A549 (cell line): Measurements from ENCODE around the gene NADSYN1. TPM values are rescaled to one million over a fixed set of nuclear protein-coding genes. Genes with fewer than 3 reads are reported as not detected.

Experiments
- ATAC-seq, 2 experiments: fragments of 200-7000 bp in 1 of 2; fragments of >200 bp in 1 of 2; cut with Nextera tagmentation in 1 of 2; cut with Tn5 transposase in 1 of 2; 3 replicates each; pipeline versions ENCODE4 v1.8.0 to v1.9.1; 2018 to 2020; ENCODE audit warnings: mild to moderate bottlenecking in 1 of 2, moderate library complexity in 1 of 2
- CTCF ChIA-PET: fragments of 300-600 bp; sonication (Branson Sonifier 250); formaldehyde crosslinking; extraction: SDS; loops from one replicate; lab custom pipeline; 2021; ENCODE audit warnings: antibody characterized with exemption, inconsistent platforms; lab: Yijun Ruan, JAX
- POLR2A ChIA-PET: fragments of 350-600 bp; formaldehyde crosslinking; extraction: SDS; loops from one replicate; lab custom pipeline; 2021; ENCODE audit warnings: antibody characterized with exemption, inconsistent platforms; lab: Yijun Ruan, JAX
- DNase-seq, 2 experiments: peaks; one replicate each; pipeline versions ENCODE4 v3.0.0 to v3.0.0-alpha.2; 2011 to 2016; ENCODE audit warnings: low read depth in 1 of 2, low spot score in 1 of 2
- FAIRE-seq: peaks from 2 replicates; lab custom pipeline; 2011; peaks lifted over from hg19 to GRCh38; lab: Jason Lieb, UNC
- H3K27ac ChIP-seq, 2 experiments: fragments of >200 bp; sonication (Bioruptor Twin); formaldehyde crosslinking; 3 replicates each; pipeline ENCODE4 v1.5.1; 2016 to 2017
- H3K4me1 ChIP-seq: fragments of >200 bp; sonication (Bioruptor Twin); formaldehyde crosslinking; 3 replicates; pipeline ENCODE4 v1.6.1; 2016
- H3K4me2 ChIP-seq: fragments of >200 bp; sonication (Bioruptor Twin); formaldehyde crosslinking; 3 replicates; pipeline ENCODE4 v1.6.1; 2016
- H3K4me3 ChIP-seq: fragments of >200 bp; sonication (Bioruptor Twin); formaldehyde crosslinking; 3 replicates; pipeline ENCODE4 v1.5.1; 2016
- H3K9me3 ChIP-seq: fragments of >200 bp; sonication (Bioruptor Twin); formaldehyde crosslinking; 3 replicates; pipeline ENCODE4 v1.6.1; 2016
- BCL3 ChIP-seq: fragments of >200 bp; sonication (Bioruptor Twin); formaldehyde crosslinking; IDR thresholded peaks from 3 replicates; pipeline ENCODE4 v1.6.1; 2016
- BHLHE40 ChIP-seq: IDR thresholded peaks from 2 replicates; pipeline ENCODE4 v1.6.1; 2012; ENCODE audit warnings: low read depth, low read length, inconsistent platforms
- CBX8 ChIP-seq: fragments of 200-600 bp; sonication (generic); IDR thresholded peaks from 2 replicates; pipeline ENCODE4 v1.6.1; 2016
- CHD2 ChIP-seq: fragments of 150-350 bp; IDR thresholded peaks from 2 replicates; pipeline ENCODE4 v1.6.1; 2014; ENCODE audit warnings: low read length; ENCODE audit not compliant: partially characterized antibody
- CTCF ChIP-seq: fragments of >200 bp; sonication (Bioruptor Twin); formaldehyde crosslinking; IDR thresholded peaks from 3 replicates; pipeline ENCODE4 v1.5.1; 2016
- E2F6 ChIP-seq: IDR thresholded peaks from 2 replicates; pipeline ENCODE4 v1.6.1; 2012; ENCODE audit warnings: low read depth, borderline replicate concordance
- EHMT2 ChIP-seq: fragments of 200-600 bp; sonication (generic); IDR thresholded peaks from 2 replicates; pipeline ENCODE4 v1.6.1; 2016; ENCODE audit warnings: antibody characterized with exemption, low read depth, mild to moderate bottlenecking, moderate library complexity
- EP300 ChIP-seq, 2 experiments: fragments of >200 bp; sonication (Bioruptor Twin); formaldehyde crosslinking; IDR thresholded peaks; 2 replicates in 1 of 2; 3 replicates in 1 of 2; pipeline ENCODE4 v1.6.1; 2016 to 2017
- ESRRA ChIP-seq: fragments of 150-350 bp; IDR thresholded peaks from 2 replicates; pipeline ENCODE4 v1.6.1; 2014; ENCODE audit warnings: mild to moderate bottlenecking, low read length, borderline replicate concordance
- HES2 ChIP-seq: fragments of >200 bp; sonication (Bioruptor Twin); formaldehyde crosslinking; IDR thresholded peaks from 2 replicates; pipeline ENCODE4 v1.6.1; 2016
- HOXB13 ChIP-seq: fragments of 250-450 bp; sonication (Bioruptor Pico); IDR thresholded peaks from 2 replicates; pipeline ENCODE4 v1.5.0; 2020; ENCODE audit warnings: low read depth, mild to moderate bottlenecking, moderate library complexity
- HOXB5 ChIP-seq: fragments of 250-450 bp; sonication (Bioruptor Pico); IDR thresholded peaks from 2 replicates; pipeline ENCODE4 v1.5.0; 2020; ENCODE audit warnings: mild to moderate bottlenecking, moderate library complexity
- JUN ChIP-seq, 2 experiments: fragments of >200 bp; sonication (Bioruptor Twin); formaldehyde crosslinking; IDR thresholded peaks; 2 replicates in 1 of 2; 3 replicates in 1 of 2; pipeline ENCODE4 v1.6.1; 2016 to 2017
- JUNB ChIP-seq: fragments of >200 bp; sonication (Bioruptor Twin); formaldehyde crosslinking; IDR thresholded peaks from 2 replicates; pipeline ENCODE4 v1.6.1; 2016
- MAFK ChIP-seq: fragments of 450-650 bp; IDR thresholded peaks from 2 replicates; pipeline ENCODE4 v1.6.1; 2014; ENCODE audit not compliant: partially characterized antibody
- NFE2L2 ChIP-seq: fragments of 150-350 bp; conservative IDR thresholded peaks from 2 replicates; pipeline ENCODE4 v1.6.1; 2014; ENCODE audit warnings: low read length
- NR3C1 ChIP-seq: fragments of >200 bp; sonication (Bioruptor Twin); formaldehyde crosslinking; IDR thresholded peaks from 3 replicates; pipeline ENCODE4 v1.6.1; 2017
- PBX3 ChIP-seq: IDR thresholded peaks from 2 replicates; pipeline ENCODE4 v1.6.1; 2012
- POLR2A ChIP-seq: IDR thresholded peaks from 2 replicates; pipeline ENCODE4 v1.6.1; 2012; ENCODE audit warnings: mild to moderate bottlenecking, low read length
- RAD21 ChIP-seq, 2 experiments: fragments of >200 bp in 1 of 2; sonication (Bioruptor Twin) in 1 of 2; formaldehyde crosslinking in 1 of 2; IDR thresholded peaks in 1 of 2; conservative IDR thresholded peaks in 1 of 2; 2 replicates in 1 of 2; 3 replicates in 1 of 2; pipeline ENCODE4 v1.6.1; 2012 to 2018; ENCODE audit warnings: inconsistent platforms in 1 of 2
- RARB ChIP-seq: fragments of 250-450 bp; sonication (Bioruptor Pico); IDR thresholded peaks from 2 replicates; pipeline ENCODE4 v1.8.0; 2021; ENCODE audit warnings: mild to moderate bottlenecking, moderate library complexity
- RFX5 ChIP-seq: fragments of 450-650 bp; IDR thresholded peaks from 2 replicates; pipeline ENCODE4 v1.7.1; 2014; ENCODE audit warnings: antibody characterized with exemption, mild to moderate bottlenecking, moderate library complexity
- RNF2 ChIP-seq: fragments of 200-600 bp; sonication (generic); IDR thresholded peaks from 2 replicates; pipeline ENCODE4 v1.6.1; 2016; ENCODE audit warnings: low read depth, mild to moderate bottlenecking, antibody characterized with exemption, moderate library complexity, borderline replicate concordance
- SREBF2 ChIP-seq: fragments of 450-650 bp; IDR thresholded peaks from 2 replicates; pipeline ENCODE4 v1.6.1; 2014; ENCODE audit warnings: mild to moderate bottlenecking, moderate library complexity
- TFCP2L1 ChIP-seq: fragments of 250-450 bp; sonication (Bioruptor Pico); IDR thresholded peaks from 2 replicates; pipeline ENCODE4 v1.5.0; 2021; ENCODE audit warnings: mild to moderate bottlenecking
- TP53 ChIP-seq: fragments of 250-450 bp; sonication (Bioruptor Pico); IDR thresholded peaks from 2 replicates; pipeline ENCODE4 v1.5.0; 2021; ENCODE audit warnings: mild to moderate bottlenecking, moderate library complexity
- USF2 ChIP-seq: fragments of 450-650 bp; IDR thresholded peaks from 2 replicates; pipeline ENCODE4 v1.6.1; 2014; ENCODE audit warnings: antibody characterized with exemption
- ZC3H11A ChIP-seq: fragments of 450-650 bp; IDR thresholded peaks from 2 replicates; pipeline ENCODE4 v1.6.1; 2014; ENCODE audit warnings: antibody characterized with exemption, mild to moderate bottlenecking
- ZFP36 ChIP-seq: fragments of 450-650 bp; IDR thresholded peaks from 2 replicates; pipeline ENCODE4 v1.6.1; 2014; ENCODE audit warnings: borderline replicate concordance; ENCODE audit not compliant: partially characterized antibody
- WGBS: methylation state at CpG from one replicate; pipeline ENCODE4 v1.1.6; 2017; ENCODE audit errors: missing lambda C conversion rate; 5-methylcytosine and 5-hydroxymethylcytosine counted together
- polyA plus RNA-seq, 4 experiments: library from polyadenylated mRNA; depleted of rRNA in 3 of 4; stranded (reverse); fragments of >200 nt; fragmentation: RNase III in 1 of 4; extraction: RNeasy Plus Mini Kit Qiagen cat#74134 plus additional on column Dnase treatment in 1 of 4; gene quantifications; 2 replicates in 3 of 4; 3 replicates in 1 of 4; pipeline ENCODE4 v1.2.3, GENCODE V29; 2011 to 2017

Gene NADSYN1
- polyA plus RNA-seq, 2 of the 4 experiments (the other 2 are of a cell fraction), result 34.6 to 63.3 TPM

- TF ChIP-seq E2F6 (peak; percentile 67; the same call in 1 of the 2 replicates), NFE2L2 (no peak), POLR2A (peak; percentile 78), USF2 (peak; percentile 88), HES2 (no peak), JUN (IDR thresholded peaks at IDR 0.05) (0 out of 5 replicates have a peak, but pooled peaks of 1 of the 2 experiments have one; percentile 46), JUNB (no peak), TFCP2L1 (CRISPR knock-in tag) (no peak), RFX5 (peak; percentile 40; the same call in 1 of the 2 replicates), MAFK (no peak), RARB (CRISPR knock-in tag) (no peak), HOXB5 (CRISPR knock-in tag) (peak; percentile 66; the same call in 1 of the 2 replicates), EHMT2 (no peak)
Observed at GRCh38 chr11:71448257-71449171, 4.5 kb upstream of the NADSYN1 start, which contains the start of gene DHCR7 (continued).

- ChIA-PET CTCF (interaction anchor here (1.8 kb wide), 1 partner anchor 12 kb away, joined by 4 read pairs; no protein-coding TSS in a partner anchor), POLR2A (interaction anchor here (1.7 kb wide), 1 partner anchor 198 kb away, joined by 3 read pairs; the partner anchor contains the start of gene SHANK2)
- WGBS, result 67% methylated on average over 6 of the region's 6 CpGs
- Histone ChIP-seq H3K4me1 (peaks cover 26% of the 10 kb centered on the region; the same call in 2 of the 3 replicates), H3K4me3 (peak overlapping the region; percentile 75), H3K27ac (peak overlapping the region; percentile 79 to 95; a peak in 5 of 6 replicates), H3K4me2 (peak overlapping the region; percentile 83), H3K9me3 (peaks cover 16% of the 10 kb centered on the region)
- no peak for TF ChIP-seq EP300 (IDR thresholded peaks at IDR 0.05)
- TF ChIP-seq HOXB13 (CRISPR knock-in tag), result no peak
- no peak for TF ChIP-seq SREBF2
- no peak for TF ChIP-seq PBX3
- no peak for TF ChIP-seq JUN (IDR thresholded peaks at IDR 0.05)
- no peak for TF ChIP-seq TP53 (CRISPR knock-in tag)
- no peak for TF ChIP-seq BCL3
- TF ChIP-seq RNF2, result no peak
- TF ChIP-seq EHMT2, result no peak
- TF ChIP-seq CHD2, result no peak
- no peak for TF ChIP-seq NR3C1
- TF ChIP-seq CBX8, result no peak
- no peak for TF ChIP-seq ZFP36
- no peak for TF ChIP-seq ESRRA
- no peak for TF ChIP-seq JUNB
- no peak for TF ChIP-seq ZC3H11A
- TF ChIP-seq BHLHE40, result no peak
- no peak for TF ChIP-seq RAD21 (conservative IDR thresholded peaks at IDR 0.05 in 1 of 2, IDR thresholded peaks at IDR 0.05 in 1 of 2)
- TF ChIP-seq CTCF, result no peak
- DNase-seq (no peak), FAIRE-seq (no peak), ATAC-seq (no peak)
Observed at GRCh38 chr11:71449596-71449995, 3.4 kb upstream of the NADSYN1 start.
